ENCODE results near the gene AXIN1. TPM values are rescaled to one million over a fixed set of nuclear protein-coding genes. Genes with fewer than 3 reads are reported as not detected.

Gene AXIN1
- total RNA-seq, 1 donor from 2014 or later, result 23.4 TPM

DNA sequence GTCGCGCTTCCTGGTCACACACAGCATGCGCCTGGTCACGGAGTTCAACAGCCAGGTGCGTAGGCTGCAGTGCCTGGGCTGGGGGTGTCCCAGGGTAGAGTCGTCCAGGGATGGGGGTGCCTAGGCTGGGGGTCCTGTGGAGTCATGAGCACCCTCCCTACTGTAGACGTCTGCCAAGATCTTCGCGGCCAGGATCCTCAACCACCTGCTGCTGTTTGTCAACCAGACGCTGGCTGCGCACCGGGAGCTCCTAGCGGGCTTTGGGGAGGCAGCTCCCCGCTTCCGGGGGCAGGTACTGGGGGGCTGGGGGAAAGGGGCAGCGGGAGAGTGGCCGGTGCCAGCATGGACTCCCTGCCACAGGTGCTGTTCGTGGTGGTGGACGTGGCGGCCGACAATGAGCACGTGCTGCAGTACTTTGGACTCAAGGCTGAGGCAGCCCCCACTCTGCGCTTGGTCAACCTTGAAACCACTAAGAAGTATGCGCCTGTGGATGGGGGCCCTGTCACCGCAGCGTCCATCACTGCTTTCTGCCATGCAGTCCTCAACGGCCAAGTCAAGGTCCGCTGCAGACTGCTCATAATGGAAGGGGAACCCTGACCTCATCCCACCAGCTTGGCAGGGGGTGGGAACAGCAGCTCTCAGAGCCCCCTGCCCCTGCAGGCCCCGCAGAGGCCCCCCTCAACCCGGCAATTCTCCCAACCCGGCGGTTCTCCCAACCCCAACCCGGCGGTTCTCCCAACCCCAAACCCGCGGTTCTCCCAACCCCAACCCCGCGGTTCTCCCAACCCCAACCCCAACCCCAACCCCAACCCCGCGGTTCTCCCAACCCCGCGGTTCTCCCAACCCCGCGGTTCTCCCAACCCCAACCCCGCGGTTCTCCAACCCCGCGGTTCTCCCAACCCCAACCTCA lies 67.1 kb downstream of the AXIN1 start:
- intact Hi-C loops (cut with micrococcal nuclease), result loop anchor here (1.0 kb wide), 1 partner anchor 9 kb away; no protein-coding TSS in a partner anchor

DNA sequence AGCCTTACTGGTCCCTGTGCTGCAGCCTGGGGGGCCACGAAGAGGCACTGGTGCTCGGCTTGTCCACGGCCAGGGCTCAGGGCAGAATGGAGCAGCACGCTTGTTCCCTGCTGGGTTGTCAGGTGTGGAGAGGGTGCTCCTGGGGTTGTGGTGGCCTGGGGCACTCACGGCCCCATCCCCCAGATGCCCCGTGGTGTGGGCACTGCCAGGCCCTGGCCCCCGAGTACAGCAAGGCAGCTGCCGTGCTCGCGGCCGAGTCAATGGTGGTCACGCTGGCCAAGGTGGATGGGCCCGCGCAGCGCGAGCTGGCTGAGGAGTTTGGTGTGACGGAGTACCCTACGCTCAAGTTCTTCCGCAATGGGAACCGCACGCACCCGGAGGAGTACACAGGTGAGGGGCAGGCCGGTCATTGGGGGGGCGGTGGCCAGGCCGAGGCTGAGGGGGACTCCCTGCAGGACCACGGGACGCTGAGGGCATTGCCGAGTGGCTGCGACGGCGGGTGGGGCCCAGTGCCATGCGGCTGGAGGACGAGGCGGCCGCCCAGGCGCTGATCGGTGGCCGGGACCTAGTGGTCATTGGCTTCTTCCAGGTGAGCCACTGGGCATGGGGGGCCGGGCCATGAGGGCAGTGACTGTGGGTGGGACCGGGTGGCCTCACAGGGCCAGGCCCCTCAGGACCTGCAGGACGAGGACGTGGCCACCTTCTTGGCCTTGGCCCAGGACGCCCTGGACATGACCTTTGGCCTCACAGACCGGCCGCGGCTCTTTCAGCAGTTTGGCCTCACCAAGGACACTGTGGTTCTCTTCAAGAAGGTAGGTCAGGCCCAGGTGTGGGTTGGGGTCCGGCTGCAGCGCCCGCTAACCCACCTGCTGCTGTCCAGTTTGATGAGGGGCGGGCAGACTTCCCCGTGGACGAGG lies 68.1 kb downstream of the AXIN1 start:
- intact Hi-C loops (cut with micrococcal nuclease), result no loop called here

DNA sequence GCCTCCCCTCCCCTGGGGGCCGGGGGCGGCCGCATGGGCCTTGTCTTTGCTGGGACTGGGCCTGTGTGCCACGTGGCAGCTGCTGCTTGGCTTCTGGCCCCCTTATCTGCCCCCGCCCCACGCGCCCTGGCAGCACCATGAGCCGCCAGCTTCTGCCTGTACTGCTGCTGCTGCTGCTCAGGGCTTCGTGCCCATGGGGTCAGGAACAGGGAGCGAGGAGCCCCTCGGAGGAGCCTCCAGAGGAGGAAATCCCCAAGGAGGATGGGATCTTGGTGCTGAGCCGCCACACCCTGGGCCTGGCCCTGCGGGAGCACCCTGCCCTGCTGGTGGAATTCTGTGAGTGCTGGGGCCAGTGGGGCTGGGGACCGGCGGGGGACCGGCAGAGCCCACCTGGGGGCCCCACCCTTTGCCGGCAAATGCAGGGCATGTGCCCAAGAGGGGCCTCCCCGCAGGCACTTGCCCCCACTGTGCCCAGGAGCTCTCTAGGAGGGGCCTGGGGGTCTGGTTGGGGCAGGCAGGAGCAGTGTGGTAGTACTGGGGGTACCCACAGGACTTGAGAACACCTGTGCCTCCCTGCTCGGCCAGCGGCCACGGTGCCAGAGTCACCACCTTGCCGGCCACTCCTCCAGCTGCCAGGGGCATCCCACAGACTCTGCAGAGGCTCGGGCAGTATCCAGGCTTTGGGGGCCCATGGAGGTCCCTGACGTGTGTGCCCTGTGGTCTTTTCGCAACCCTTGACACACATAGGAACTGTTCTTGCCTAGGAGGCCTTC lies 69.3 kb downstream of the AXIN1 start, which contains the start of gene PDIA2:
PDIA2 (plus strand) TSS at position 132 of the 773 bp plus-strand sequence; CDS start at position 138, 6 bp downstream.
- intact Hi-C loops (cut with micrococcal nuclease), result no loop called here

DNA sequence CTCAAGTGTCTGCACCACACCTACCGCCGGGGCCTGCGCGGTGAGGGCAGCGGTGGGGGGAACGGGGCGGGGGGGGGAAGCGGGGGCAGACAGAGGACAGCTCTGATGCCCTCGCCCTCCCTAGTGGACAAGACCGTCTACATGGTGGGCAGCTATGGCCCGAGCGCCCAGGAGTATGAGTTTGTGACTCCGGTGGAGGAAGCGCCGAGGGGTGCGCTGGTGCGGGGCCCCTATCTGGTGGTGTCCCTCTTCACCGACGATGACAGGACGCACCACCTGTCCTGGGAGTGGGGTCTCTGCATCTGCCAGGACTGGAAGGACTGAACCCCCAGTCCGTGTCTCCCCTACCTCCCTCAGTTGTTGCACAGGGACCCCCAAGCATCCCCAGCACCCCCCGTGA lies 70.0 kb downstream of the AXIN1 start:
- intact Hi-C loops (cut with micrococcal nuclease), result no loop called here

DNA sequence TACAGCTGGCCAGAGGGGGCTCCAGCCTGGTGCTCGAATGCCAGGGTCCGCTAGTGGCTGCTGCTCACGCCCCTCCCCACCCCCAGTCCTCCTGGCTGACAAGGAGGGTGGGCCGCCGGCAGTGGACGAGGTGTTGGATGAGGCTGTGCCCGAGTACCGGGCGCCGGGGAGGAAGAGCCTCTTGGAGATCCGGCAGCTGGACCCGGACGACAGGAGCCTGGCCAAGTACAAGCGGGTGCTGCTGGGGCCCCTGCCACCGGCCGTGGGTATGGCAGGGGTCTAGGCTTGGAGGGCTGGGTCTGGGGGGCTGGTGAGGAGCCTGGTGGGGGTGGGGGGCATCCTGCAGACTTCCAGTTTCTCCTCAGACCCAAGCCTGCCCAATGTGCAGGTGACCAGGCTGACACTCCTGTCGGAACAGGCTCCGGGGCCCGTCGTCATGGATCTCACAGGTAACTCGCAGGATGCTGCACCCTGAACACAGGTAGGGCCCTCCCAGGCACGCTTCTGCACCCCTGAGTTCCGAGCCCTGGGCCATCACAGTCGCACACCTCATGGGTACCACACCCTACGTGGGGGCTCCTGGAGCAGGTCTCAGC lies 70.8 kb downstream of the AXIN1 start:
- intact Hi-C loops (cut with micrococcal nuclease), result no loop called here

DNA sequence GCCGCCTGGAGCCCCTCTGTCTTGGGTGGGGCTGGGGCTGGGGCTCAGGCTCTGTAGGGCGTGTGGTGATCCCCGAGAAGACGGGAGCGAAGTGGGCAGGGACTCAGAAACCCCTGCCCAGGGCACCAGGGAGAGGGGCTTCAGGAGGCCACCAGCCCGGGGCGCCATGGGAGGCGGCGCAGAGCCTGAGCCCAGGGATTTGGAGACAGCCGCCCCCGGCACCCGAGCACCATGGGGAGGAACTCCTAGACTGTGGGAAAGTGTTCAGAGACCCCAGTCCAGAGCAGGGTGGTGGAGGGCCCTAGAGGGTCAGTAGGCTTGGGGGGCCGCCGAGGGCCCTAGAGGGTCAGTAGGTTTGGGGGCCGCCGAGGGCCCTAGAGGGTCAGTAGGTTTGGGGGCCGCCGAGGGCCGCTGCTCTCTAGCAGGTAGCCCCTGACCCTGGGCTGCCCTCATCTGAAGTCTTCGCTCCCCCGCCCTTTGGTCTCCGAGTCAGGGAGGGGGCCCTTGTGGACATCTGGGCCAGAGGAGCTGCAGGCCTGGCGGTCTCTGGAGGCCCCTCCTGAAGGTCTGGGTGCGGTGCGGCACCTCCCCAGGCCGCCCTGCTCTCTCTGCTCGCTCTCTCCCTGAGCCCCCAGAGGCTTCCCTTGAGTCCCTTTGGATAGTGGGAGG lies 71.4 kb downstream of the AXIN1 start:
- intact Hi-C loops (cut with micrococcal nuclease), result no loop called here

DNA sequence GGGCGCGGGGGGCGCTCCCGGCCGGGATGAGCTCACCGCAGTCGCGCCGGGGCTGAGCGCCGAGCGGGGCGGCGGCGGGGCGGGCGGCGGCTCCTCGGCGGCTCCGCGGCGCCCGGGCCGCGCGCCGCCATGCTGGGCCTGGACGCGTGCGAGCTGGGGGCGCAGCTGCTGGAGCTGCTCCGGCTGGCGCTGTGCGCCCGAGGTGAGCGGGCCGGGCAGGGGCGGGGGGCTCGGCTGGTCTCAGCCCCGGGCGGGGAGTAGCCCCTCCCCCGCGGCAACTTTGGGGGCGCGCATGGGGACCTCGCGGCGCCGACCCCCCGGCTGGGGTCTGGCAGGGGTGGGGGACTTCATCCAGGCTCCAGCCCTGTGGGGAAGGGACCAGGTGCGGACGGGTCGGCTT lies 72.0 kb downstream of the AXIN1 start, which contains the start of gene ARHGDIG:
ARHGDIG (plus strand) TSS at position 40 of the 400 bp plus-strand sequence; CDS start at position 130, 90 bp downstream.
- intact Hi-C loops (cut with micrococcal nuclease), result no loop called here

DNA sequence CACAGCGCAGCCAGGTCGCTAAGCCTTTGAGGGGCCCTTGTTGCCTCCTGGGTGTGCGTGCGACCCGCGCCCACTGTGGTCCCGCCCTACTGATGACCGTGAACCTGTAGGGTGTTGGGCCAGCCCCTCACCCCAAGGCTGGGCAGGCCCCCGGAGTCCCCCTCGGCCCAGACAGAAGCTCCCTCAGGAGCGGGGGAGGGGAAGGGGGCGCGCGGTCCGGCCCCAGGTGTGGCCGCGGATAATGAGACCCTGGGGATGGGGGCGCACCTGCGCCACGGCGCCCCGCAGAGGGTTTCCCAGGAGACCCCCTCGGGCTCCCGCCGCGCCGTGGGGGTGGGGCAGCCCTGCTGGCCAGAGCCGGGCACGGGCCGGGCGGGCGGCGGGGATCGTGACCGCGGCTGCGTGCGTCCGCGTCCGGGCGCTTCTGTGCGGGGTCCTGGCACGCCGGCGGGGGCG lies 72.5 kb downstream of the AXIN1 start:
- intact Hi-C loops (cut with micrococcal nuclease), result no loop called here

DNA sequence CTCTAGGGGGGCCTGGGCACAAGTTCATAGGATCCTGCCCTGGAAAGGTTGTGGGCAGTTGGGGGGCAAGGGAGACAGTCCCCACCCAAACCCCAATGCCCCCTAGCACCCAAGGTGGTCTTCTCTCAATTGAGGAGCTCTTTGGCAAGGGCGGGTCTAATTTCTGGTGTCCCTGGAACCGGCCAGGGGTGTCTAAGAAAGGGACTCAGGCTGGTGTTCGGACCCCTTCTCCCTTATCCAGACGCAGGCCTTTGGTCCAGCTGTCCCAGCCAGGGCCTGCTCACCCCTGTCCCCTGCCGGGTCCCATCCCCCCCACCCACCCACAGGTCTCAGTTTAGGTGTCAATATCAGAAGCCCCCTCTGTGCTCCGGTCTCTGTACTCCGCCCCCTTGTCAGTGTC lies 73.0 kb downstream of the AXIN1 start:
- intact Hi-C loops (cut with micrococcal nuclease), result loop anchor here (2.0 kb wide), 2 partner anchors 45 to 73 kb away; partner anchors contain the start of genes AXIN1 and FAM234A

DNA sequence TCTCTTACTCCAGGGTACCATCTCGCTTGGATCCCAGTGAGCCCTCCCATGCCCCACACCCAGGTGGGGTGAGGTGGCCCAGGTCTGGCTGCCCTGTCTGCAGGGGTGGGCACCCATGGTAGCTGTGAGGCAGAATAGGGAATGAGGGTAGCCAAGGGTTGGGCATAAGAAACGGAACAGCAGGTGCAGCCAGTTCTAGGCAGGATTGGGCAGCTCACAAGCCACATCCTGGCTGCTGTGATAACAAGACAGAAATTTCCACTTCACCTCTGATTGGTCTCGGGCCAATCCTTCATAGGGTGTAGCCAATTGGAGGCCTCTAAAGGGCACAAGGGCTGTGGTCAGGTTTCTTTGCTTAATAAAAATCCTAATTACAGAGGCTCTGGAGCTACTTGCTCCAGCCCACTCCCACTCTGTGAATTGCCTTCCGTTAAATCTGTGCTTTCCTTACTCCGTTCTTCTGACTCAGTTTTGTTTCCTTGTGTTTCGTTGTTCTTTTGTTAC lies 73.6 kb downstream of the AXIN1 start:
- intact Hi-C loops (cut with micrococcal nuclease), result loop anchor here (2.0 kb wide), 2 partner anchors 44 to 74 kb away; partner anchors contain the start of genes AXIN1 and FAM234A

DNA sequence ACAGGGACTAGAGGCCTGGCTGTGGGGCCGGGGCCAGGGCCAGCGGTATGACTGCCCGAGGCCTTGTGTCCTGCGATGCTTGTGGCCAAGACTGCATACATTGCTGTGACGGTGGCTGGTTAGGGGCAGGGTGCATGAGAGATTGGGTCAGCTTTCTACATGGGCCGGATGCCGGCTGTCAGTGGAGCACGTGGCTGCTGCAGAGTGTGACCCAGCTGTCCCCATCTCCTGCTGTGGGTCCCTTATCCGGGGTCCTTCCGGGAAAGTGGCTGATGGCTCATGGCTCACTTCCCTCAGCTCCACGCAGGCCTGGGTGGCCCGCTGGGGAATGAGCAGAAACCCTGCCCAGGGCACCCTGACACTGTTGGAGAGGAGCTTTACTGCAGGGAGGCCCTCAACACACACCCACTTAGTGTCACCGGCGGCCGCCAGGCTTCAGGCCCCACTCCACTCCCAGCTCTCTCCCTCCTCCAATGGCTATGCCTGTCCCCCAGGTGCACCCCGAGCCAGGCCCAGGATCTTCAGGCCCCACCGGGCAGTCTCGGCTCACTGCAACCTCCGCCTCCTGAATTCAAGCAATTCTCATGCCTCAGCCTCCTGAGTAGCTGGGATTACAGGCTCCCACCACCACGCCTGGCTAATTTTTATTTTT lies 76.0 kb downstream of the AXIN1 start:
- intact Hi-C loops (cut with micrococcal nuclease), result loop anchor here (1.0 kb wide), 1 partner anchor 10 kb away; no protein-coding TSS in a partner anchor

DNA sequence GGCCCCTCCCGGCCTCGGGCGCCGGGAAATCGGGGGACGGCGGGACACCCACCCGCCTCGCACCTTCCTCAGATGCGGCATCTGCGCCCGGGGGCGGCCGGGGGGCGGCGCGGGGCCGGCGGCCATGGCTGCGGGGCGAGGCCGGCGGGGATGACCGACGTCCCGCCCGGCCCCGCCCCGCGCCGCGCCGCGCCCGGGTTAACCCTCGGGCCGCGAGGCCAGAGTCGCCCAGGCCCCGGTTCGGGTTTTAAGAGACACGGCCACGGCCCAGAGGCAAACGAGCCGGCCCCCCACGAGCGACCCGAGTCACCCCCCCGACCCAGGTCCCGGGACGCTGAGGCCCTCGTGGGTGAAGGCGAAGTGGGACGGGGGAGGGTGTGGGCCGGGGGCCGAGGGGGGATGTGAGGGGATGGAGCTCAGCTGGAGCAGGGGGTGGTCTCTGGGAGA lies 76.7 kb downstream of the AXIN1 start, which contains the start of gene RGS11:
RGS11 (minus strand) TSS at position 159 of the 447 bp plus-strand sequence; CDS start at position 126, 33 bp downstream.
- intact Hi-C loops (cut with micrococcal nuclease), result loop anchor here (1.0 kb wide), 1 partner anchor 10 kb away; no protein-coding TSS in a partner anchor

DNA sequence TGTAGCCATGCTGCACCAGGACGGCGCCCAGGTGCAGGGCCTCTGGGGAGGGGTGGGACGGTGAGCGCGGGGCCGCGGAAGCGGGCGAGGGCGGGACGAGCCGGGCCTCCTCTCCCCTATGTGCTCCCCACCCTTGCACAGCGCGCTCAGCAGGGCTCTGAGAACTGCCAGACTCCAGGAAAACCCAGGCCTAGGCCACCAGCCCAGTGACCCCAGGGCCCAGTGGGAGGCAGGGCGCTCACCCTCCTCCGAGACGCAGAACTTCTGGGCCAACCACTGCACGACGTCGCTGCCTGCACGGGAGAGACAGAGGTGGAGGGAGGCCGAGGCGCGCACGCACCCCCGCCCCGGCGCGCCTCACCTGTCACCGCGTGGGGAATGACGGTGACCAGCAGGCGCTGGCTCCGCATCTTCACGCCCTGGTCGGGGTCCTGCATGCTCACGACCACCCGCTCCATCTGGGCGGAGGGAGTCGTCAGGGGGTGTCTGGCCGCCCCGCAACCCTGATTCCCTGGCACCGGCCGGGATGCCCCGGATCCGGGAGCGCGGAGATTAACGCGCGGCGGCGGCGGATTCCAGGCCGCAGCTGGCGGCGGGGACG lies 77.4 kb downstream of the AXIN1 start:
- intact Hi-C loops (cut with micrococcal nuclease), result no loop called here

DNA sequence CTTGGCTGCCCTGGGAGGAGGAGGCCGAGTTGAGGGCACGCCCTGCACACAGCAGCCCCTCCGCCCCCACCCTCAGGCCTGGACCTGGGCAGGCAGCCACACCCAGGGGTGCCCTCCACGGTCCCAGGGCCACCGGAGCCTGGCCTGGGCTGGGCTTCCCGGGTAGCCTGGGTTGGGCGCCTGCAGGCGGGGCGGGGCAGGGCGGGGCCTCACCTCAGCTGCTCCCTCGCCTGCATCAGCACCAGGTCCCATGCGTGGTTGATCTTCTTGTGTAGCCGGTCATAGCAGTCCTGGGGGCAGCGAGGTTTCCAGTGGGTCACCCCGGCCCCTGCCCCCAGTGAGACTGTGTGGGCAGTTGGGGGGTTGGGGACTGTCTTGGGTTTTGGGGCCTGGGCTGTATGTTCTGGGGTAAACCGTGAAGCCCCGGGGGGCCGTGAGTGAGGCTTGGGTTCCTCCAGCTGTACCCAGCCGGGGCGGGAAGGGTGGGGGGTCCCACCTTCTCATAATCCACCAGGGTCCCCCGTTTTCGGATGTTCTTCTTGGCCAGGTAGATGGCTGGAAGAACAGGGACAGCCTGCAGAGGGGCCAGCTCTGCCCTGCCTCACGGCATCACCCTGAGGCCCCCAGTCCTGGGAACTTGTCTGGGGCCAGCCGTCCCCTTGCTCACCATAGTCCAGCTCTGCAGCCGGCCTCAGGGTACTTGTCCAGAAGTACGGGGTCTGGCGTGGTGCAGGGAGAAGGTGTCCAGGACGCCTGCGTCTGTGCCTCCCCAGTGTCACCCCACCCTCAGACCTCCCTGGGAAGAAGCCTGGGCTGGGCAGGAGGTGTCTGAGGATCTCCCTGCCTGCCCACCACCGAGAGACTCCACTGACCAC lies 78.7 kb downstream of the AXIN1 start:
- intact Hi-C loops (cut with micrococcal nuclease), result no loop called here

DNA sequence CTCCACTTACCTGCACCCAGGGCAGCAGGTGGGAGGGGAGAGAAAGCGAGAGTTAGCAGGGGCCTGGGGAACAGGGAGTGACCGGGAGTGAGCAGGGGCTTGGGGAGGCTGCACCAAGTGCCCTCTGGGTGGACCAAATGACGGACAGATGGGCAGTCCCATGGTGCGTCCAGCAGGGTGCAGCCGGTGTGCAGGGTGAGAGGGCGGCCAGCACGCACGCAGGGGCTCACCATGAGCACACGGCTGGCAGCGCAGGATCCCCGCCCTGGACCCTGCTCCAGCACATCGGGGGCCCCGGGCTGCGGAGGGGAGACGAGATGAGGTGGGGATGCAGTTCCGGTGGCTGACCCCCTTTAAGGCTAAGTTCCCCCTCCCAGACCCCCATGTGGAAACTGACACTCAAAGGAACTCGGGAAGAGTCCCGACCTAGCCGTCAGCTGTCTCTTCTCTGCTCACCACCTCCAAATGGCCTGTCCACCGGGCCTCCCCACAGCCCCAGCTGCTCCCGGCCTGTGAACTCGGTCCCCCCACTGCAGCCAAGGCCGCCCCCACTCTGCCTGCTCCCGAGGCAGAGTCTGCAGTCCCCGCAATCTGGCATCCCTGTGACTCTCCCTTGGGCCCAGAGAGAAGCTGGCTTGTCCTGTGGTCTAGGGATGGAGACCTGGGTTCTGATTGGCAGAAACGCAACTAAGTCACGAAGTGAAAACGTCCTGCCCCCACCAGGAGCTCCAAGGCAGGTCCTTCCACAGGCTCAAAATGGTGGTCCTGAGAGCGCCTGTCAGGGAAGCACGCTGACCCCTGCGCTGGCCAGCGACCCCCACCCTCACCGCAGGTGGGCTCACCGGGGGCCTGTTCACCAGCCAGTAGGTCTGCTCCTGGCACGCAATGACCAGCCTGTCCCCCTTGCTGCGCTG lies 79.6 kb downstream of the AXIN1 start:
- intact Hi-C loops (cut with micrococcal nuclease), result no loop called here
